Measurements from ENCODE around the gene CD14.

- TF ChIP-seq CTCF (IDR thresholded peaks at IDR 0.05) (no peak), POLR2A (IDR thresholded peaks at IDR 0.05) (no peak)
Observed at GRCh38 chr5:140678993-140679392, 46.0 kb upstream of the CD14 start.

All from right lobe of liver (tissue), 4 donors.